ENCODE data around the gene ANAPC15. TPM values are rescaled to one million over a fixed set of nuclear protein-coding genes. Genes with fewer than 3 reads are reported as not detected.

Gene ANAPC15
- total RNA-seq, 1 donor from 2014 or later, result 24.7 TPM

DNA sequence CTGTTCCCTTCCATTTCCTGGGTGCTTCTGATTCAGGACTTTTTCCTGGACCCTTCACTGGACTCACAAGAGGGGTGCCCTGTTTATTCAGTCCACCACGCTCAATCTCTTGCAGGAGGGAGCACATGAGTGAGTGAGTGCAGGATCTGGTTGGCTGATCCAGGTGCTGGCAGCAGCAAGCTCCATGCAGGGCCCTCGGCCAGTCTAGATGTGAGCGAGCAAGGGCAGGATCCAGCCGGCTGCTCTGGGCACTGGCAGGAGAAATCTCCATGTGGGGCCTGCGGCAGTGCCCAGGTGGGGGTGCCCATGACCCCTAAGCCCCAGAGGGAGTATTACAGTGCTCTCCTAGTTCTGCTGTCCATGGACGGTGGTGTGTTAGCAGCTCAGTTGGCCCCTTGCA is 11.6 kb upstream of the ANAPC15 start:
- no peak for DNase-seq

DNA sequence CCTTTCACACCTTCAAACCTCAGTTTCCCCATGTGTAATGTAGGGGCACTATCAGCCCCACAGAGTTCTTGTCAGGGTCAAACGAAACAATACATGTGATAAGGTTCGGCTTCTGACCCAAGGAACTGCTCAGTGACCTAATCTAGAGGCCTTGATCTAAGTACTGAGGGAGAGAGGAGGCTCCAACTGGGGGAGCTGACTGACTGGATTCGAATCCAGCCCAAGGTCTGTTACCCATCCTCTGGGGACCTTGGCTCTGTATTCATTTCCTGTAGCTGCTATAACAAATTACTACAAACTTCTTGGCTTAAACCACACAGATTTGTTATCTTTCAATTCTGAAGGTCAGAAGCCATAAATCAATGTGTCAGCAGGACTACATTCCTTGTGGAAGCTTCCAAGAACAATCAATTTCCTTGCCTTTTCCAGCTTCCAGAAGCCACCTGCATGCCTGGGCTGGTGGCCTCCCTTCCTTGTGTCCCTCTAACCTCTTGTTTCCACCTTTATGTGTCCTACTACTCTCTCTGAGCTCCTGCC is 10.7 kb upstream of the ANAPC15 start:
- peak; percentile 25 for DNase-seq

DNA sequence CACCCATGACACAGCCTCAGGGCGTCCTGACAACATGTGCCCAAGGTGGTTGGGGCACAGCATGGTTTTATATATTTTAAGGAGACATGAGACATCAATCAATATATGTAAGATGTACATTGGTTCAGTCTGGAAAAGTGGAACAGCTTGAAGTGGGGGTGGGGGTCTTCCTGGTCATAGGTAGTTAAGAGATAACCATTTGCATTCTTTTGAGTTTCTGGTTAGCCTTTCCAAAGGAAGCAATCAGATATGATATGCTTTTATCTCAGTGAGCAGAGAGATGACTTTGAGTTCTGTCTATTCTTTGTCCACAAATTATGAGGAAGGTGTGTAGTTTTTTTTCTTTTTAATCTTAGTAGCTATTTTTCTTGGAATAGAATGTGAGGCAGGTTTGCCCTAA is 10.1 kb upstream of the ANAPC15 start:
- DNase-seq, result no peak

DNA sequence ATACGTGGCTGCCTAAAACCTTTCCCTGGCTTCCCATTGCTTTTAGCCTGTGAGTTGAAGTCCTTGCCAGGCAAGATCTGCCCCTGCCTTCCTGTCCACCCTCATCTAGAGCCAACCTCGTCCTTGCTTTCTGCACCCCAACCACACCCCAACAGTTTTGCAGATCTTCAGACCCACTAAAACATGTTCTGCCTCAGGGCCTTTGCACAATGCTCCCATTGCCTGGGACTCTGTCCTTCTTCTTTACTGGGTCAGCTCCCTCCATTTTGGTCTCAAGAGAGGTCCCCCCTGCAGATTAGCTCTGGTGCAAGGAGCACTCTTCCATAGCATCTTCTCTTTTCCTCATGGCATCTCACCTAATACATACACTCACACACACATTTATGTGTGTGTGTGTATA is 8.4 kb upstream of the ANAPC15 start:
- DNase-seq, result no peak

DNA sequence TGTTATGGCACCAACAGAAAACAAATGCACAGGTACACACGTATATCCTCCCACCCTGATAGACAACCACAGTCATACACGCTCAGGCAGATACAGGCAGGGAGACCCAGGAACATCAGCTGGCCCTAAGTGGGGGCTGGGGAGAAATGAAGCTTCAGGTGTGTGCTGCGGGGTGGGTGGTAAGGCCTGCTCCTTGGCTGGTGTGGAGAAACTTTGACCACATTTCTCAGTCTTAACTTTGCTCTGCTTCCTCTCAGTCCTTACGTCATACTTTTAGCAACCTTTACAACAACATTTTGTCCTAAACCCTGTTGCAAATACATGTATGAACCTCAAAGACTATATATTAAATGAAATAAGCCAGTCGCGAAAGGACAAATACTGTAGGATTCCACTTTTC is 6.7 kb upstream of the ANAPC15 start:
- DNase-seq, result no peak

DNA sequence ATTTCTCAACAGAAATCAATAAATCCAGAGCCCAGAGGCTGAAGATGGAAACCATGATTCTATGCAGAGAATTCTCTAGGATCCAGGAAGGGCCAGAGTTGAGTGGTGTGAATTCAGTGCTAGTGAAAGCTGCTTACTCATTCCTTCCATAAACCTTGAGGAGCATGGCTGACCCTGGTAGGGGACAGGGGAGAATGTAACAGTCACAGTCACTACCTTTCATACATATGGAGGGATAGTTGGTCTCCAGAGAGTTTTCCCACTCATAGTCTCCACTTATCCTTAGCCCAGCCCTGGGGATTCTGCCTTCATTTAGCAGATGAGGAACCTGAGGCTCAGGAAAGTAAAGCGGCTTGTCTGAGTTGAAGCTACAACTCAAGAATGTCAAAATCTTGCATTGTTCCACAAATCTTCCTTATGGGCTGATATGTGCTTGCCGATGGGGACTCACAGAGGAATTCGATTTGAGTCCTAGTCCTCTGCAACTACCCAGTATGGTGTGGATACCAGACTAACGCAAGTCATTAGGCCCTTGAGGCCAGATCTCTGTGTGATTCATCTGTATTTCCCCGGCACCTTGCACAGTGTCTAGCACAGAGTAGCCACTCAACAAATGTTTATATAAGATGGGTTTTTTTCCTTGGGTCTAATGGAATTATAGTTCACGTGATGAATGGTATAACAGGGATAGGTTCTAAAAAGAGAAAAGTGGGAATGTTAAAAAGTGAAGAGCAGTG is 3.7 kb upstream of the ANAPC15 start:
- no peak for DNase-seq

DNA sequence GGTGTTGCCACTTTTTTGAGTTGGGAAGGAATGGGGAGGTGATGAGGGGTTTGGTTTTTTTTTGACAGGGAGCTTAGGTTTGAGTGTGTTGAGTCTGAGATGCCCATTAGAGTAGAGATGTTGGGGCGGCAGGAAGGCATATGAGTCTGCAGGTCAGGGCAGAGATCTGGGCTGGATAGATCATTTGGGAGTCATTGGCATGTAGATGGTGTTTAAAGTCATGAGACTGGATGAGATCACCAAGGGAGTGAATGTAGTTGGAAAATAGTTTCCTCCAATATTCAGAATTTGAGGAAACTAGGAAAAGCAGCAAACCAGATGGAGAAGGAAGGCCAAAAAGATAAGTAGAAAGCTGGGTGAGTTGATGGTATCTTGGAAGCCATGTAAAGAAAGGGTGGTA is 2.1 kb upstream of the ANAPC15 start:
- no peak for DNase-seq

DNA sequence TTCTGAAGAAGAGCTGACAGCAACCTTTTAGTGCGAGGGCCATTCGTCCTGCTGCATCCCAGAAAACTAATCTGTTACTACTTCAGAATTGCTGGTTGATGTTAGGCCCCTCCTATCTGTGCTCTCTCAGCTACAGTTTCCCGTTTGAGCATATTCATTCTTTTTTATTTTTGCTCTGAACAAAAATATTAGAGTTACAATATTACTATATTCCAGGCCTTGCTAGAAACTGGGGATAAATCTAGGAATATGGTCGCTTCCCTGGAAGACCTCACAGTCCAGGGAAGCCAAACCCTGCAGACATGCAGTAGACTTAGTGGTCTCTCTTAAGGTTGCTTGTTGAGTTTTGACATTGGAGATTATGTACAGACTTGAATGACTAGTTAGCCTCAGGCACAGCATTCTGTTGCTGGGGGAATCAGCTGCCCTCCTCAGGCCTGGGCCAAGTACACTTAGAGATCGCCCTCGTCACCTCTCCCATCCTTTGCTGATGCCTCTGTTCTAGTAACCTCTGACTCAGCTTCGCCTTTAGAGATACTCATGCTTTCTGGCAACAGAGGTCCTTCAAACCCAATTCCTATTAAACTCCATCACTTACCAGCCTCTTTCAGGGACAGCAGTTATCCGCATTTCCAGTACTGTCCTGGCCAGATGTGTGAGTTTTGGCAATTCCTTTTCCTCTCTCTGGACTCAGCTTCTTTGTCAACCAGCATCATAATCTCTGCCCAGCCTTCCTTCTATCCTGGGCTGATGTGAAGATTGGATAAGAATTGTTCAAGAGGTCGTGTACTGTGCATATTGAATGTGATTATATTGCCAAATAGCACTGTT is 698 bp upstream of the ANAPC15 start:
- DNase-seq, result no peak

DNA sequence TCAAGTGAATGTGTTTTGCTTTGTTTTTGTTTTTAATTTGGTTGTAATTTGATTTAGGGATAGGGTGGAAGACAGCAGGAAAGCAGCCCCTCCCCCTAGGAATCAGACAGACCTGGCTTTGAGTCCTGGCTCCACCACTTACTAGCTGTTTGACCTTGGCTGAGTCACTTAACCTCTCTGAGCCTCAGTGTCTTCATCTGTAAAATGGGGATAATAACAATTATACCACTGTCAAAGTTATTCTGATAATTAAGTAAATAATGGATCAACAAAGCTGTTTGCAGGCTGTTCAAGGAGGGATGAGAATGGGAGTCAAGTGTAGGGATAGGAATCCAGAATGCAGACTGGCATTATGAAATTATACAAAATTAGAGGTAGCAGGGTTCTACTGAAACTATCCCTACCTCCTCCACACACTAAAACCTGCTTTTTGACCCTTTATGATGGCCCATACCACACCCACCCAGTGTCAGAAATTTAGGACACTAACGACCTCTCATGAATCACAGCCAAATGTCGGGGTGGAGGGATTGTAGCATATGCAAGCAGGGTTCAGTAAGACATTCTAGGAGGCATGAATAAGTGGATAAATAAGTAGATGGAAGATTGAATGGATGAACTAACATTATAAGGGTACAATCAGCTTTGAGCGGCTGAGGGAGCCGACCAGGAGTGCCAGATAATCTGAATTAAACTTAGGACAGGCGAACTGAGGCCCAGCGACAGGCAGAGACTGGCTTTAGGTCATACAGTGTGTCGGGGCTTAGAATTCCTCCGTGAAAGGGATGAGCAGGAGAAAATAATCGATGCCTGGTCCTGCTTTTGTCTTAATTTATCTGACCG is 974 bp downstream of the ANAPC15 start:
- DNase-seq, result no peak

DNA sequence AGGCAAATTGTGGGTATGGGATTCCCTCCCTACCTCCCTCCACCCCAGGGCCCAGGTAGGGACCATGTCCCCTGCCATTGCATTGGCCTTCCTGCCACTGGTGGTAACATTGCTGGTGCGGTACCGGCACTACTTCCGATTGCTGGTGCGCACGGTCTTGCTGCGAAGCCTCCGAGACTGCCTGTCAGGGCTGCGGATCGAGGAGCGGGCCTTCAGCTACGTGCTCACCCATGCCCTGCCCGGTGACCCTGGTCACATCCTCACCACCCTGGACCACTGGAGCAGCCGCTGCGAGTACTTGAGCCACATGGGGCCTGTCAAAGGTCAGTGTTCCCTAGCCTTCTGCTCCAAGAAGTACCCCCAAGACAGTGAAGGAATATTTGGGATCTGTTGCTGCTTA is 6.6 kb downstream of the ANAPC15 start, which contains the start of gene TOMT:
Gene TOMT (plus strand): TSS at position 37 of the 400 bp plus-strand sequence. CDS start 28 bp downstream, at position 65.
- DNase-seq, result no peak

DNA sequence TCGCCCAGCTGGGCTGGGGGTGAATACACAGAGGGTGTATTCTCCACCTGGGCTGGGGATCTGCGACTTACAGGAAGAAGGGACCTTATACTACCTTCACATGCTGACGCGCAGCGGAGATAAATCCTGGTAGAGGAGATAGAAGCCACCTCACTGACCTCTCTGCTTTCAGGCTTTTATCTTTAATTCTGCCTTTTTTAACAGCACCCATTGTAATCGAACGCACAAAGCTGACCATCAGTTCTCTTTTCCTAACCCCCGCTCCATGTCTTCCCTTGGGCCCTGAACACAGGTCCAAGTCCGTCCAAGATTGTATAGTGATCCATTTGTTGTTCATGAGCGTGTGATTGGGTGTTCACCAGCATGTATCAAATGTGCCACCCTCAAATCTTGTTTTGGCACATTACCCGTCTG is 8.7 kb downstream of the ANAPC15 start:
- no peak for DNase-seq

DNA sequence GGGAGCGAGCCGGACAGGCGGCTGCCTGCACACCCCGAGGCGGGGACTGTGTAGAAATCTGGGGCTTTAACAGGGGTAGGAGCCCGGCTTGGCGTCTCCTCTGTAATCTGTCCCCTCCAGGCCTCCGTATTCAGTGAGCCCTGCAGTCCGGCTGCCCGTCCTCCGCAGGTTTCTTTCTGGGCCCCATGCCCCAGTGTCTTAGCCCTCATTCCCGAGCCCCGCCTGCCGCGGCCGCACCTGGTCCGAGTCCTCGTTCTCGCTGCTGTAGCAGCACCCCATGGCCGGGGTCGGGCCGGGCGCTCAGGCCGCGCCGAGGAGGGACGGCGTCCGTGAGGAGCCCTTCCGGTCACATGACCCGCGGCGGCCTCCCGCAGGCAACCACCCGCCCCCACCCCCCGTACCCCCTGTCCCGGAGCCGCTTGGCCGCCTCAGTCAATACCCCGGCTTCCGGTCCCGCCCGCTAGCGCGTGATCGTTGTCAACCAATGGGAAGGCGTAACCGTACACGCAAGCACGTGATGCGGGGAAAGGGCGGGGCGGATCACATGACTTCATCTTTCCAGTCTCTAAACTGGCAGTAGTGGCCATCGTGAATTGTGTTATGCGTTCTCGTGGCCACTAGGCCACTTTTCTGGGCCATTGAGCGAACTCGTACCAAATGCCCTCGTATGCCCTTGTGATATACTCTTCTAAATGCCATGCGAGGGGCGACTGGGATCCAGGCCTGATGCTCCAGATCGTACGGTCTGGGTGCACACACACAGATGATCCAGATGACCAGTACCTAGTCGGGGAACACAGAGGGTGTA is 9.3 kb downstream of the ANAPC15 start, which contains the start of gene LAMTOR1:
Gene LAMTOR1 (minus strand): TSS at position 352 of the 808 bp plus-strand sequence. CDS start 73 bp downstream, at position 279.
- DNase-seq, result peak; percentile 100

DNA sequence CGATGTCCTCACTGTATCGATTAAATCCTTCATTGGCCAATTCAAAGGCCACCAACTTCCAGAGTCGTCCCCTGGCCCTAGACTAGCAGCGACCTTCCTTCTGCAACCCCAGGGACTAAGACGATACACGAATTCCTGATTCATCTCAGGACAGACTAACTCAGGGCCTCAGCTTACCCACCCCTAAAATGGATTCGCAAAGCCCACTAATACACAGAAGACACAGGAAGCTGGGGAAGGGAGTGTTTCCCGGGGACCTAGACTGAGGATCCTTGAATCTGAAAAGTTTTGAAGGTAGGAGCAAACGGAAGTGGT is 9.9 kb downstream of the ANAPC15 start:
- no peak for DNase-seq

DNA sequence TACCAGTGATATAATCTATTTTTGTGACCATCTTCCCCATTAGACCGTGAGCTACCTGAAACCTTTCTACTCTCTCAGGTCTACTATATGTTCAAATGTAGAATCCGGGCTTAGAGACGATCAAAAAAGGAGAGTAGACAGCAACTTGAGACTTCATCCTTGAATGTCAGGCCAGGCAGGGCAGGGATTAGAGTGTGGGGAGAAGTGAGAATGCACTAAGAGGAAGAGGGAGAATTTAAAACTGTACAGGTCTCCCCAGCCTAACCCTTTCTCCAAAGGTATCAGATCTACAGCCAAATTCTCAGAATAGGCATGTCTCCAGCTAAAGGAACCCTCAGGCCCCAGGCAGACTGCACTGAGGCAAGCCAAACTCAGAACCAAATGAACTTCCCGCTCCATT is 10.3 kb downstream of the ANAPC15 start:
- DNase-seq, result no peak

DNA sequence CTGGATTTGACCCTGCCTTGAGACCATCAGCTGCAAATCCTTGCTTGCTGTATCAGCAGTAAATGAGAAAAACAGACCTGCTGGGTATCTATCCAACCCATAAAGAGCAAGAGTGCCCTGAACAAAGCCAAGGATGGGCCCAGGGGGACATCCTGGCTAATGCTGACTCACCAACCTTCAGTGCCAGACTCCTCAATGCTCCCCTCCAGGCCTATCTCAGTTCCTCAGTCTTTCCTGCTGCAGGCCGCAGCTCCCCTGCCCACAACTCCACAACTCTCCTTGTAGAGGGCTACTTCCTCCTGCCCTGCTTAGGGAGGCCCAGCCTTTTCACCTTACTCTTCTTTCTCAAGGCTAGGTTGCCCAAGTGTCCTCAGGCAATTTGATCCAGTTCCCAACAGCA is 12.0 kb downstream of the ANAPC15 start:
- peak; percentile 52 for DNase-seq

DNA sequence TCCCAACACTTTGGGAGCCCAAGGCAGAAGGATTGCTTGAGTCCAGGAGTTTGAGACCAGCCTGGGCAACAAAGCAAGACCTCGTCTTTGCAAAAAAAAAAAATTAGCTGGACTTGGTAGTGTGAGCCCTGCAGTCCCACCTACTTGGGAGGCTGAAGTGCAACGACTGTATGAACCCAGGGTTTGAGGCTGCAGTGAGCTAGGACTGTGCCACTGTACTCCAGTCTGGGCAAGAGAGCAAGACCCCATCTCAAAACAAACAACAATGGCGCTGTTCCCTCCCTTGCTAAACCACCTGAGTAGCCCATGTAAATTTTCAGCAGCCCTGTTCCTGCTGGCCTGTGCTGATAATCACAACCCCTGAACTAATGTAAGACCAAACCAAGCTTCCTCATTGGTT is 12.5 kb downstream of the ANAPC15 start:
- DNase-seq, result no peak

DNA sequence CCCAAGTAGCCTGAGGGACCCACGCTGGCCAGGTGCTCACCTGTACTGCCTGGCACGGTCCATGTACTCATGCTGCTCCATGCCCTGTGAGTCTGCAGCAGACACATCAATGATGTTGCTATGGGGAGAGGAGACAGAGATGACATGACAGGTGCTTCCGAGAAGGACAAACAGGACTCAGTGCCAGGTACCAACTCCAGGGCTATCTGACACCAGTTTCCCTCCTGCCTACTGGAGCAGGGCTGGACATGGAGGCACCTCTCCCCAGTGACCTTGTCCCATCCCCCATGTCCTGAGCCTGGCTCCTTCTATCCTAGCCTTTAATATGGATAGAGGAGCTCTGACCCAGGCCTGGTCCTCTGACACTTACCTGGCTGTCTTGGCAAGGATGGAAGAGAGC is 13.8 kb downstream of the ANAPC15 start:
- DNase-seq, result no peak

DNA sequence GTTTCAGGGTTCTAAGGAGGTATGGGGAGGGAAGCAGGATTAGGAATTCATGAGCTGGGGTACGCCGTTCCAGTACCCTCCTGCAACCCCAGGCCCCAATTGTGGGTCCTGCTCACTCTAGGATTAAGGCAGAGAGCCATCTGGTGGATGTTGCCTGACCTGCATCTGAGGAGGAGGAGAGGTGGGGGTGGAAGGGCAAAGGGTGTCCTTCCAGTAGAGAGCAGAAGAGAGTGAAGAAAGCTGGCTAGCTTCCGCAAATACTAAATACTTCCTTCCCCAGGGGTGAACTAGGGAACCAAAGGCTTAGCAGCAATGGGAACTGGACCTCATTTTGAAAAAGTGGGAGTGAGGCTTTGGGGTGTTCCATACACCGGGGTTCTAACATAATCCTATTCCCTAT is 21.2 kb downstream of the ANAPC15 start:
- peak; percentile 81 for DNase-seq

DNA sequence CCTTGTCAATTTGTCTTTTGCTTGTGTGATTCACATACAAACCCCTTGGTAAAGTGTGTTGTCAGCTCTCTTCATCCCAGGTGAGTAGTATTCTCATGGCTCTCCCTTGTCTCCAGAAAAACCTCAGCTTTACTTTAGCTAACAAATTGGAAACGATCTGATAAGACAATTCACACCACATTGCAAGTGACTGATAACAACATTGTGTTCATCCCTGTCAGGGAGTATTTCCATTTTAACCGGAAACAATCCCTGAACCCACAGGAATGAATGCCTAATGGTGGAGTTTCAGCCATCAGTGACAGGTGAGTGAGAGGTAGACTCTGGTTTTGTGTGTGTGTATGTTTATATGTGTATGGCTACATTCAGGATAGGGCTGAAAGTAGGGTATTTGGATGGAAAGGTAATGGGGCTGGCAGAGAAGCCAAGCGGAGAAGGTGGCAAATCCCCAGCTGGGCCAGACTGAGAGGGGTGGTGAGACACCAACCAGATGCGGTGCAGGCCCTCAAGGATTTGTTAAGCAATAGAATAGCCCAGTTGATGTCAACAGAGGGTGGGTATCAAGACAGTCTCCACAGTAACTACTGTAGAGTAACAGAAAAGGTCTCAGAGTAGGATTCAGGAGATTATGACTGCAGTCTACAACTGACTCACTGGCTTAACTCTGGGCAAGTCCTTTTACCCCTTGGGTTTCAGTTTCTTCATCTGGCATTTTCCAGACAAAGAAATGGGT is 24.3 kb downstream of the ANAPC15 start:
- no peak for DNase-seq

DNA sequence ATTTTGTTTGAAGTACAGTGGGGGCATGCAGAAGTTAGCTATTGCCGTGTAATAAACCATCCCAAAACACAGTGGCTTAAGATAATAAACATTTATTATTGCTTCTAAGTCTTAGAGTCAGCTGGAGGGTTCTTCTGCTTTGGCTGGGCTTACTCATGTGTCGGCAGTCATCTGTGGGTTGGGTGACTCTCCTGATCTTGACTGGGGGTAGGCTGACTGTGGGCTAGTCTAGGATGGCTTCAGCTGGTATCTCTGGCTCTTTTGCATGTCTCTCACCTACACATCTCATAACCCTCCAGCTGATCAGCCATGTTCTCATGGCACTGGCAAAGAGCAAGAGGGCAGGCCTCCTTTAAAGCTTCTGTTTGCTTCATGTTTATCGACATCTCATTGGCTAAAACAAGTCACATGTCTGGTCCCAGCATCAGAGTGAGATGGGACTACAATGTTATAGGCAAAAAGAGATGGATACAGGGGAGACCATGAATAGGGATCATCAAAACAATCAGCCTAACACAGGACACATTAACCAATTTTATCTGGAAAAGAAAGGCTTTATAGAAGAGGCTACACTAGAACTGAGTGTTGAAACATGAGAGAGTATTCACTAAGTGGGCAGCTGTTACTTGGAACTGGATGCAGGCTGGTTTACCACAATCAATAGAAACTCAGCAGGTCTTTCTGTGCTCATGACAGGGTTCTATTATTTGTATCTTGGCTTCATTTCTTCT is 26.7 kb downstream of the ANAPC15 start:
- DNase-seq, result no peak

DNA sequence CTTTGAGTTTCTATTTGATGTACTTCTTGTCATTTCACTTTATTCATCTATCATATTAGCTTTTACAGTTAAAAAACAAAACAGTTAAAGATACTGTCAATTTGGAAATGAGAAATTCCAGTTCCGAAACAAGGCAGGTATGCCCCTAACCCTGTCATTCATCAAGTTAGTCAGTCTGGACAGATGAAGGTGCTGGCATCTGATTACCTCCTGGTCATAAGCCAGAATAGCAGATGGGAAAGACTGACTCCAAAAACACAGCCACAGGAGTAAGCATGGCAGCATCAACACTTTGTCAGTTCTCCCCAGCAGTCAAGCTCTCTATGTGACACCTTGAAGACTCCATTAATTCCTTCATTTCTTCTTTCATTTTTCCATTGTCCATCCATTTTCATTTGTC is 27.5 kb downstream of the ANAPC15 start:
- no peak for DNase-seq

Data from dermis blood vessel endothelial cell (primary cell).